Colon (tissue), 2 donors: Measurements from ENCODE around the gene OR2T10.
"Not testable (repeated sequence)": the region's sequence is repeated elsewhere in the genome, so short reads cannot be mapped to it uniquely, and the experiment has no call there.

ENCODE experiments used
- FAIRE-seq: peaks from 2 replicates; lab custom pipeline; 2012; peaks lifted over from hg19 to GRCh38; lab: Jason Lieb, UNC
- donor health status: control.
- donor health status: control.

Gene OR2T10

DNA sequence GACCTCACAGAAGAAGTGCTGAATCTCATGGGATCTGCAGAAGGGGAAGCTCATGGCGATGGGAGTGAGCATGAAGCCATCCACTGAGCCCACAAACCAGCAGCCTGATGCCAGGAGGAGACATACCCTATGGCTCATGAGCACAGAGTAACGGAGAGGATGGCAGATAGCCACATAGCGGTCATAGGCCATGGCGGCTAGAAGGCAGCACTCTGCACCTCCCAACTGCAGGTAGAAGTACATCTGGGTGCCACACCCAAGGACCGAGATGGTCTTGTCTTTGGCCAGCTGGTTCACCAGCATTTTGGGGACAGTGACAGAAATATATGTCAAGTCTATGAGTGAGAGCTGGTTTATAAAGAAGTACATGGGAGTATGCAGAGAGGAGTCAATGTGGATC is 4.3 kb downstream of the OR2T10 start:
- no peak for FAIRE-seq

DNA sequence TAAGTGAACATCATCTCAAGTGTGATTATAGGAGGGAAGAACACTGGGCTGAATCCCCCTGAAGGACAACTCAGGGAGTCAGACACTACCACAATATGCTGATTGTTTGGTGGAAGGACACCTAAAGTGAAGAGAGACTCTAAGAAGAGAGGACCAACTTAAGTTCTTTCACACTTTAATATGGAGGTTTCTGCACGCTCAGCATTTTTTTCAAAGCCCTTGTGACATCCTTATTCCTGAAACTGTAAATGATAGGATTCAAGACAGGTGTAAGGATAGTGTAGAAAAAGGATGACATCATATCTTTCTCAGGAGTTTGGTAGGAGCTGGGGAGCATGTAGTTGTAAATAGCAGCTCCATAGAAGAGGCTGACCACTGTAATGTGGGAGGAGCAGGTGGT is 4.8 kb downstream of the OR2T10 start:
- no peak for FAIRE-seq

DNA sequence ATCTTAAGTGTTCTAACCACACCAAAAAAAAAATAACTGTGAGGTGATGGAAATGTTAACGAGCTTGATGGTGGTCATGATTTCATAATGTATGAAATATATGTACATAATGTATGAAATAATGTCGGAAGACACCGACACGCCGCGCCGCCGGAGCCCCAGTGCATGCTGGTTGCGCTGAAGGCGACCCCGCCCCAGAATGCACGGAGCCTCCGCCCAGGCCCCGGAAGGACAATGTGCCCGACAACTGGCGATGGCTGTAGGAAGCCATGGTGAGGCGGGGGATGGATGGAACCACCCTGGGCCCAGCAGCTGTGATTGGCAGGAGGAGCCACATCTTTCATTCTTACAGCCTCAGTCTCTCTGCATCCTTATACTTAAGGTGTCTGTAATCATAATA is 7.4 kb downstream of the OR2T10 start:
- FAIRE-seq: no peak

DNA sequence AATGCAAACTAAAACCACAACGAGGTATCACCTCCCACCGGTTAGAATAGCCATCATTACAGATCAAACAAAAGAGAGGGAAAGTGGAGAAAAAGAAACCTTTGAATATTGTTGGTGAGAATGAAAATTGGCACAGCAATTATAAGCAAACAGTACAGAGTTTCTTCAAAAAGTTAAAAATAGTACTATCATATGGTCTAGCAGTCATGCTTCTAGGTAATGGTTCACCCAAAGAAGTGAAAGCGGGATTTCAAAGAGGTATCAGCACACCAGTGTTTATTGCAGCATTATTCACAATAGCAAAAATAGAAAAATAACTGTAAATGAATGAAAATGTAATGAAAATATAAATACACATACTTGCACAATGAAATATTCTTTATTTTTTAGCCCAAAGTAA is 8.2 kb downstream of the OR2T10 start:
- no peak for FAIRE-seq

DNA sequence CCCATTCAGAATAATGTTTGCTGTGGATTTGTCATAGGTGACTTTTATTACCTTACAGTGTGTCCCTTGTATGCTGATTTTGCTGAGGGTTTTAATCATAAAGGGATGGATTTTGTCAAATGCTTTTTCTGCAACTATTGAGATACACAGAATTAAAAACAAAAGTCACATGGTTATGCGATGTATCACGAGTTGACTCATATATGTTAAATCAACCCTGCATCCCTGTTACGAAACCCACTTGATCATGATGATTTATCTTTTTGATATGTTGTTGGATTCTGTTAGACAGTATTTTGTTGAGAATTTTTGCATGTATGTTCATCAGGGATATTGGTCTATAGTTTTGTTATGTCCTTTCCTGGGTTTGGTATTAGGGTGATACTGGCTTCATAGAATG is 12.2 kb downstream of the OR2T10 start:
- FAIRE-seq: no peak

DNA sequence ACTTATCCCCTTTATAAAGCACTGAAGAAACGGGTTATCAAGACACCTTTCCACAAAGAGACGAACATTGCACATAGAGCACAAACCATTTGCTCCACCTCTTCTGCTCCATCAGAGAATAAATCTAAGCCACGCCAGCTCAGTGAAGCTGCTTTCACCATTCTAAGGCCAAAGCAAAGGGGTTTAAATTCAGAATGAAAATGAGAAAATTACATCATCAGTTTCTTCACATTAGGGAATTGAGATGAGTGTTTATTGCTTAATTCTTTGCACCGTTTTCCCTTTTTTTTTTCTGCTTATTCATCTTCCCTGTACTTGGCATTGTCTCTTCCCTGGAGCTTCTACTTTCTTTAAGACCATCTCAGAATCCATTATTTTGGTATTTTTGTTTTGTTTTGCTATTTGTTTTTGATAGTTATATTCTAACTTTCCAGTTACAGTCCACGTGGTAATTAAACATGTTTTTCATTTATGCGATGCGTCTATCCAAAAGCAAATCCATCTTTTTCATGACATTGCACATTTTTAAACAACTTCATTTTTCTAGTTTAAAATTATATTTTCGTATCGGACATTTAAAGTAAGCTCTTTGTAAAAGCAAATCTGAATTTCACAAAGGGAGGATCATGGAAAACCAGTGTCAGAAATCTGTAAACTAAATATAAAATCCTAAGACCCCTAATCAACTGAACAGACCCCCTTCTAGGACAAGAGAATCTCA is 21.1 kb downstream of the OR2T10 start:
- no peak for FAIRE-seq

DNA sequence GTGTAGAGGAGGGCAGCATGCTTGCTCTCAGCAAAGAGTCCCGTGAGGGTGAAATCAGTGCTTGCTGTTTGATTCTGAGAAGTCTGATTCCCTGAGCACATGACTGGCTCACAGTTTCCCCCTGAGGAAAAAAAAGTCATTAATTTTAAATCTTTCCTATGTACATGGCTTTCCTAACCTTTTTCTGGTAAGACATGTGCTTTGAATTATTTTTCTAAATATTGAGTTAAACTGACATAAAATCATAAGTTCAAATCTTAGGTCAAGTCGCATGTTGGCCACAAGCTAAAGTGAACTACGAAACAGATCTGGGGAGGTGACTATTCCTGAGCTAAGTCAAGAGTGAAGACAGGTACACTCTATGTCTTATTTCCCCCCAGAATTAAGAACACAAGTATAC is 22.8 kb downstream of the OR2T10 start, which contains the start of gene OR2T34:
Gene OR2T34 (minus strand): TSS at position 101 of the 400 bp plus-strand sequence. CDS start 0 bp downstream, at position 101.
- FAIRE-seq: not testable (repeated sequence)

DNA sequence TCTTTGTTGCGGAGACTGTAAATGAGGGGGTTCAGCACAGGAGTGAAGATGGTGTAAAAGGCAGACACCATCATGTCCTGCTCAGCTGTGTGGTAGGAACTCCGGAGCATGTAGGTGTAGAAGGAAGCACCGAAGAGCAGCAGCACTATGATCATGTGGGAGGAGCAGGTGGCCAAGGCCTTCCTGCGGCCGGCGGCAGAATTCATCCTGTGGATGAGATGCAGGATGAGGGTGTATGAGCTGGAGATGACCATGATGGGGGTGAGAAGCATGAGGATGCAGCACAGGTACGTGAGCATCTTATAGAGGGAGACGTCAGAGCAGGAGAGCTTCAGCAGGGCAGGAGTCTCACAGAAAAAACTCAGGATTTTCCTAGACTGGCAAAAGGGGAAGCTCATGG is 23.6 kb downstream of the OR2T10 start:
- FAIRE-seq: not testable (repeated sequence)

DNA sequence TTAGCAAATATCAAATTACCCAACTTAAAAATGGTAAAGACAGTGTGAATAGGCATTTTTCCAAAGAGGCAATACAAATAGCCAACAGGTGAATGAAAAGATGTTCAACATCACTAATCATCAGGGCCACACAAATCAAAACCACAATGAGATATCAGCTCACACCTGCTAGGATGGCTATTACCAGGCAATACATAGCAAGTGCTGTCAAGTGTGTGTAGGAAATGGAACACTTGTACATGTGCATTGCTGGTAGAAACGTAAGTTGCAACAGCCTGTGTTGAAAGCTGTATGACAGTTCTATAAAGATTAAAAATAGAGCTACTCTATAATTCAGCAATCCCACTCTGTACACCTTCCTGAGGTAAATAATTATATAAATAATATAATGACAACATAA is 25.5 kb downstream of the OR2T10 start:
- FAIRE-seq: not testable (repeated sequence)

DNA sequence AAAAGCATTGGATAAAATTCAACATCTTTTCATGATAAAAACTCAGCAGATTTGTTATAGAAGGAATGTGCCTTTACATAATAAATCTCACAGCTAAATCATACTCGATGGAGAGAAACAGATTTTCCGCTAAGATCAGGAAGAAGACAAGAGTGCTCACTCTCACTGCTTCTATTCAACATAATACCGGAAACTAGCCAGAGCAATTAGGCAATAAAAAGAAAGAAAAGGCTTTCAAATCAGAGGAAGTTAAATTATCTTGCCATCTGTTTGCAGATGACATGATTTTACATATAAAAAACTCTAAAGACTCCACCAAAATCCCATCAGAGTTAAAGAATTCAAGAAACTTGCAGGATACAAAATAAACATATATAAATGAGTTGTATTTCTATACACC is 26.7 kb downstream of the OR2T10 start:
- FAIRE-seq: not testable (repeated sequence)

DNA sequence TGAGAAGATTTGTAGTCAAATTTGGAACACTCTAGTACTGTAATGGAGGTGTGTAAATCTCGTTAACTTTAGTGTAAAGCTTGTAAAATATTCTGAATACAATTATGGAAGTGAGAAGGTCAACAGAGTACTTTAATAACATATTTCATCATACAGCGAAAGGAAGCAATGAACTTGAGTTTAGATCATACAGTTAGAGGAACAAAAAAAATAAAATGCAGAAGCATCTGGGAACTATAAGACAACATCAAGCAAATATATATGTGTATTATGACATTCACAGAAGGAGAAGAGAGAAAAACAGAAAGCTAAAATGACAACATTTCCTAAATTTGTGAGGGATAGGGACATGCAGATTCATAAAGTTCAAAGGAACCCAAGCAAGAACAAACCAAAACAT is 28.5 kb downstream of the OR2T10 start:
- not testable (repeated sequence) for FAIRE-seq

DNA sequence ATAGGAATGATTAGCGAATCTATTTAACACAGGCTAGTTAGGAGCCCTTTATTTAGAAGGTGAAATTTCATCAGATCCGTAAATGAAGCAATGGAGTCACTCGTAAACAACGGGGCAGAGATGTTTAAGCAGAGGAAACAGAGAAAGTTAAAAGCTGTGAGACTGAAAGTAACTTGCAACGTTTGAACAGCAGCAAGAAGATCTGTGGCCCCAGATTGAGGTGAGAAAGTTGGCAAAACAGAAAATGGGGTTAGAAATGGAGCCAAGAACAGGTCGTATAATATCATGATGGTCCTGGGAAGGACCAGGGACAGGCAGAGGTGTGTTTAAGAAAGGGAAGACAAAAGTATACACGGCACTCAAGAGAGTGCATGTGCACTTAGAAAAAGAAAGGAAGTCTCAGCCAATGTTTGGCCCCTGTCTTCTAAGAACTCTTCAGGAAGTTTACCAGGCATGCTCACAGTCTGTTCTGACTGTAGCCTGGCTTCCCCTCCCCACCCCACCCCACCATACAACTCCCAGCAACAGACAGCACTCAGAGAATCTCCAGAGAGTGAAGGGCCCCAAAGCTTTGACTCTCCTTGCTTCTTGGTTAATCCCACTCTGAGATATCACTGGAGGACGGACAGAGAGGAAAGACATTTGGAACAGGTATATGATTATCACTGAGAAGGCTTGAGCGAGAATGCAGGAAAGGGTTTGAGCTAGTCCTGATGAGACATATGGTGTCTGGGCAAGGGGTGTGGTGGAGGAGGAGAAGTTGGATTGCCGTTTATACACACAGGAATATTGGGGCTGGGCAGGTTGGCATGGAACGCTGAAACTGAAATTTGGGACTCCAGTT is 31.7 kb downstream of the OR2T10 start:
- FAIRE-seq: not testable (repeated sequence)

DNA sequence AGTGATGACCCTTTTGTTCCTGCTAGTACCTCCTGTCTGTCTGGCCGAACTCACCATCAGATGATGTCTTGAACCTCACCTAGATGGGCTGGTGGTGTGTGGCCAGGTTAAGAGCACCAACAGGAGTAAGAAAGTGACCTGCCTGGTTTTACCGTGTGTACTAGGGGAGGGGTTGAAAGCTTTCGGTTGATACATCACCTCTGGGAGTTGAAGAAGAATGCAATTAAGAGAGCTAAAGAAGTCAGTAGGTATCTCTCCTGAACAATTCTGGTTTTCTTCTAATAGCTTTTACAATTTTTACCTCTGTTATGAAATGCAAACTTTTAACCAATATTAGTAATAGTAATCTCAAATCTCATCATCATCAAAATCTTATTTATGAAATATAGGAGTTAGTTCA is 34.8 kb downstream of the OR2T10 start, which contains the start of gene OR2T29:
Gene OR2T29 (minus strand): TSS at position 101 of the 400 bp plus-strand sequence. CDS start 3,281 bp downstream, outside the sequence.
- peak; percentile 21 for FAIRE-seq

DNA sequence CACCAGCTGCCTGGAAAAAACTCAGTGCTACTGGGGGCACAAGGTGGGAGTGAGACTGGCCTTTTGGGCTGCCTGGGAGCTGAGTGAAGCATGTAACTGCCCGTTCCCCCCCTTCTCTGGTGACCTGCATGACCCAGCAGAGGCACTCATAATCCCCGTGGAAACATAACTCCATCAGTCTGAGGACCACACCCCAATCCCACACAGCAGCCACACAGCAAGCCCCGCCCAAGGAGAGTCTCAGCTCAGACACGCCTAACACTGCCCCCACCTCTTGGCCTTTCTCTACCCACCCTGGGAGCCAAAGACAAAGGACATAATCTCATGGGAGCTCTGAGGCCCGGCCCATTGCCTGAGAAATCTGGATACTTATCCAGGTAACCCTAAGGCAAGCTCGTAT is 46.5 kb downstream of the OR2T10 start:
- not testable (repeated sequence) for FAIRE-seq

DNA sequence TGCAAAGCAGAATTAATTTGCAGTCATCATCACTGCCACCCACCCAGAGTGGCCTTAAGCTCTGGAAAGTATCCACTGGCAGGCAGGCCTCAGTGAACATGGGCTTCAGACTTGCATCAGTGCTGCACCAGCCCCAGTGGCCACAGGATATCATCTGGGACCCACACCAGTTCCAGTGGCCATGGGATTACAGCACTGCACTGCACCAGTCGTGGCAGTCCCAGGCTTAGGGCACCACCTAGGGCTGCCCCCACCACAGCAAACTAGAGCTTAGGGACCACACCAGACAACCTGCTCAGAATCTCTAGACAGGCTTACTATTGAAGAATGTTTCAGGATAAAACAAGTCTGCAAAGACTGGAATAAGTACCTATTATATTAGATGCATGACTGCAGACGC is 50.1 kb downstream of the OR2T10 start:
- FAIRE-seq: not testable (repeated sequence)
